Ureter (tissue), 1 donor: ENCODE results near the gene GRAMD1A. TPM values are rescaled to one million over a fixed set of nuclear protein-coding genes. Genes with fewer than 3 reads are reported as not detected.
"Not testable (repeated sequence)": the region's sequence is repeated elsewhere in the genome, so short reads cannot be mapped to it uniquely, and the experiment has no call there.

Experiments used
- DNase-seq: peaks from one replicate; pipeline ENCODE4 v3.0.0-alpha.2; 2020; ENCODE audit warnings: low spot score
- total RNA-seq: library from RNA; stranded (reverse); gene quantifications from one replicate; pipeline ENCODE4 v1.2.4, GENCODE V29; 2023
- donor health status: DM: yes; HTN: yes; CAD: no.

GRAMD1A gene
- total RNA-seq: 71.3 TPM

GRCh38 chr19:34999498-35000337 lies at the start of gene GRAMD1A:
Gene GRAMD1A, plus strand, starts transcription at chr19:35000323. Its CDS starts 156 bp downstream, at chr19:35000479.
- peak; percentile 89 for DNase-seq

- DNase-seq: no peak
These were observed 47.0 kb upstream of the GRAMD1A start for GRCh38 chr19:34953092-34953491.

GRCh38 chr19:34957830-34958751 lies 42.0 kb upstream of the GRAMD1A start:
- DNase-seq: no peak

- no peak for DNase-seq
These were observed 41.1 kb upstream of the GRAMD1A start for GRCh38 chr19:34959021-34959420.

- no peak for DNase-seq
These were observed 39.9 kb upstream of the GRAMD1A start for GRCh38 chr19:34960103-34960805.

- DNase-seq: no peak
These were observed 39.0 kb upstream of the GRAMD1A start for GRCh38 chr19:34960940-34961679.

GRCh38 chr19:34961775-34962686 lies 38.1 kb upstream of the GRAMD1A start:
- DNase-seq: no peak

GRCh38 chr19:34962687-34963572 lies 37.2 kb upstream of the GRAMD1A start:
- no peak for DNase-seq

GRCh38 chr19:34963573-34964406 lies 36.3 kb upstream of the GRAMD1A start, which contains the start of gene ZNF792:
Gene ZNF792, minus strand, starts transcription at chr19:34964229. Its CDS starts 567 bp downstream, at chr19:34963662.
- DNase-seq: peak; percentile 65

GRCh38 chr19:34964598-34964997 lies 35.5 kb upstream of the GRAMD1A start:
- no peak for DNase-seq

GRCh38 chr19:34965505-34965904 lies 34.6 kb upstream of the GRAMD1A start:
- not testable (repeated sequence) for DNase-seq

GRCh38 chr19:34967551-34967950 lies 32.6 kb upstream of the GRAMD1A start:
- DNase-seq: no peak

GRCh38 chr19:34969721-34970120 lies 30.4 kb upstream of the GRAMD1A start:
- DNase-seq: no peak

- not testable (repeated sequence) for DNase-seq
These were observed 29.8 kb upstream of the GRAMD1A start for GRCh38 chr19:34970185-34970780.

- no peak for DNase-seq
These were observed 27.9 kb upstream of the GRAMD1A start for GRCh38 chr19:34972163-34972705.

- DNase-seq: no peak
These were observed 25.5 kb upstream of the GRAMD1A start for GRCh38 chr19:34974646-34975045.

- no peak for DNase-seq
These were observed 25.1 kb upstream of the GRAMD1A start for GRCh38 chr19:34975056-34975455.
